HG03442 (cell line): Measurements from ENCODE around the gene CDON.

Experiments
- ATAC-seq: cut with Tn5 transposase; IDR thresholded peaks from one replicate; pipeline ENCODE4 v1.9.1; 2021; ENCODE audit warnings: mild to moderate bottlenecking, moderate library complexity; ENCODE audit not compliant: unreplicated experiment

Gene CDON

DNA sequence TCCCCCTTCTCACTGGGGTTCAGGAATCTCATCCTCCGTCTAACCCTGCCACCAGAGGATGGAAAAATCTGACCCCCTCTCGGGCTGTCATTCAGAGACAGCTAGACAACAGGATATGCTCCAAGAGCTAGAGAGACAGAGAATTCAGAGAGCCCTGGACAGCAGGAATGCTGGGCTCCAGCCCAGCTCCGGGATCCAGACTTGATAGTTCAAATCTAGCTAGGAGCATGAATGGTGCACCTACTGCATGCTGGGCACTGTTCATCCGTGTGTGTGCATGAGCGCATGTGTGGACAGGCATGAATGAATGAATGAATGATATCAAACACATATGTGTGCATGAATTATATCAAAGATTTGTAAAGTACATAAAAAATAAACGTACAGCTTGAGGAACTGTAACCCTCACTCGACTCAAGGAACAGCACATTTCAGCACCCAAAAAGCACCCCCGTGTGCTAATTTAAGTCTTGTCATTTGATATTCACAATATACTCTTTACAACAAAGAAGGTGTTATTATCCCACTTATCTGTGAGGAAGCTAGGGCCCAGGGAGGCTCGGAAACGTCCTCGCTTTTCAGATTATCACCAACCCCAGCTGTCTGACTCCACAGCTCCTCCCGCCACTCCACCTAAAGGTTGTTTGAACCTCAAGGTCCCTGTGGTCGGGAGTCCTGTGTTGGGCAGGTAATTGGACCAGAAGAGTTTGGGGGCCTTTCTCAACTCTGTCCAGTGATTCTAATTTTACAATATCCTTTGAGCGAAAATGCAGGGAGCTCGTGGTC lies 117.5 kb downstream of the CDON start:
- no peak for ATAC-seq

- no peak for ATAC-seq
These were observed 118.2 kb downstream of the CDON start for GRCh38 chr11:125944350-125945010.

DNA sequence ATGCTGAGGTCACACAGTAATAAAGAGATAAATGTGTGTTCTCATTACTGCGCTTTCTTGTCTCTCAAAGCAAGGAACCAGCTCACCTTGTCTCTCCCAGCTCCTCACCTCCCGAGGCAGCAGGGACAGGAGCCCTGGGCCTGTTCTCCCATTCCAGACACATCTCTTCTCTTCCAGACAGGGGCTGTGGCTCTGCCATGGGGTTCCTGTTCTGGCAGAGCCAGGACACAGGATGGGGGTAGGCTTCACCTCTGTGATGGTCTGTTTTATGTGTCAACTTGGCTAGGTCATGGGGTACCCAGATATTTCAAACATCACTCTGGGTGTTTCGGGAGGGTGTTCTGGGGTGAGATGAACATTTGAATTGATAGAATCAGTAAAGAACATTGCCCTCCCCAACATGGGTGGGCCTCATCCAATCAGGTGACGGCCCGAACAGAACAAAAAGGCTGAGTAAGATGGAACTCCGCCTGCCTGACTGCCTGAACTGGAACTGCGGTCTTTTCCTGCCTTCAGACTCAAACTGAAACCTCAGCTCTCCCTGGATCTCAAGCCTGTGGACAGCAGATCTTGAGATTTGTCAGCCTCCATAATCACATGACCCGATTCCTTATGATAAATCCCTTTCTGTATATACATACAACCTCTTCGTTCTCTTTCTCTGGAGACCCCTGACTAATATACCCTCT lies 118.9 kb downstream of the CDON start:
- no peak for ATAC-seq

DNA sequence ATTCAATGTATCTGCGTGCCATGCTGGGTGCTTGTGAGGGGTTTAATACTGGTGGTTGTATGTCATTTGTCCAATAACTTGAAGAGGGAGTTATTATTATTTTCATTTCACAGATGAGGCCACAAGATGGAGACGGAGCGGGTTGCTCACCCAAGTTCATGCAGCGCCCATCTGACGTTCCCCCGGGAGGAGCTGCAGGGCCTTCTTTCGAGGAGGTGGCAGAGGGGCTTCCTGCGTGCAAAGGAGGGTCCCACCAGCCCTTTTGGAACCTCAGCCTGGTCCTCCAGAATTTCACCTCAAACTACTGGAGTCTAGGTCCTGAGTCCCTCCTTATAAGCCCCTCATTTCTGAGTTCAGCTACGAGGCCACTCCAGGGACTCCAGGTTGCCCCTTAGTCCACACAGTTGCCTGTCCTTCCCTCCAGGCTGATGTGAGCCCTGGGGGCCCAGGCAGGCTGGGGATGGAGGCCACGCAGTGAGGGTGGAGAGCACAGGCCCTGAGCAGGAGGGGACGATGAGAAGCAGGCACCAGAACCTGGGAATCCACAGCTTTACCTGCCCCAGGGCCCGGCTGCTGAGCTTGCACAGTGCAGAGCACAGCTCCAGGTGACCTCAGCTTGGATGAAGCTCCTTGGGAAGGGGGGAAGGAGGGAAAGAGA lies 119.8 kb downstream of the CDON start:
- no peak for ATAC-seq

GRCh38 chr11:125941619-125942611 lies 120.8 kb downstream of the CDON start:
- ATAC-seq = no peak

GRCh38 chr11:125941267-125941618 lies 121.4 kb downstream of the CDON start:
- ATAC-seq = no peak

- ATAC-seq = no peak
These were observed 122.5 kb downstream of the CDON start for GRCh38 chr11:125940145-125940544.

DNA sequence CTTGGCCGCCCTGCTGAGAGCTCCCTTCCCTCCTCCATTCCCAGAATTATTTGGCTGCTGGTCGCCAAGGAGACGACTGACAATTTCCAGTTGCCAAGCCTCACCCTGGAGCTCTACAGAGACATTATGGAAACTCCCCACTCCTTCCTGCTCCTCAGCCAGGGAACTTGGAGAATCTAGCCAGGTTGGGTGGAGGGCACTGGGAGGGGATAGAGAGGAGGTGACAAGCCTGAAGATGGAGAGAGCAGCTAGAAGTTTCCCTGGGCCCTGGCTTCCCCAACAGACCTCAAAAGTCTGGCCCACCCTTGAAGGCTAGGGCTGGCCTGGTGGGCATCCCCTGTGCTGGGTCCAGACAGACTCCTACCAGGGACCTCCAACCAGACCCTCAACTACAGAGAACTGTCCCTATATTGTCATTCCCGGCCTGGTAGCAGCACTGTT lies 123.6 kb downstream of the CDON start:
- ATAC-seq = no peak

DNA sequence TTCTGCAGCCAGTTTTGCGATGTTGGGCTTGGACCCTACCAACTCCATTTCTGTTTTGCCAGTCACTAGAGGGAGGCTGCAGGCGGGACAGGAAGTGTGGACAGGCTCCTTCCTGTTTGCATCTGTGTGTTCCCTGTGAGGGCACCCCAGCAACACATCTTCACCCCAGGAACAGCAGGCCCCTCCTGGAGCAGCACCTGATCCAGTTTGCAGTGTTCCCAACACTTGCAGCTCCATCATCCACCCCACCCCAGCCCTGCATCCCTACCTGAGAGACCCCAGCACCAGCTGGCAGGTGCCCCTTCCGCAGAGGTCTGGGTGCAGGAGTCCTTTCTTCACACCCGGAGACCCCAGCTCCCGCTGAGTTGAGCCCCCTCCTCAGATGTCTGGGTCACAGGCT lies 124.2 kb downstream of the CDON start:
- no peak for ATAC-seq

GRCh38 chr11:125935618-125936199 lies 127.0 kb downstream of the CDON start:
- ATAC-seq = no peak

DNA sequence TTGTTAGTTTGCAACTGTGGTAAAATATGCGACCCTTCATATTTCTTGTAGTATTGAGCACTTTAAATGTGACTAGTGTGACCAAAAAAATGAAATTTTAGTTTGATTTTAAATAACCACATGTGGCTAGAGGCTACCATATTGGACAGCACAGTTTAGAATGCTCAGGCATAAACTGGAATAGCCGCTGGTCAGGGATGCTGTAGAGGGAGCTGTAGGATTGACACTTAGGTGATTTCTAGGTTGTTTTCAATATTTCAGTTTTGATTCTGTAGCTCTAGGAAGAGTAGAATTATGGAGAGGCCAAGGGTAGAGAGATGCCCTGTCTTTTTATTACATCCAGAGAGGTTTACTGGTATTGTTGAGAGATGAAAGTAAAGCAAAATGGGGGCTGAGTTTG lies 127.6 kb downstream of the CDON start:
- no peak for ATAC-seq

DNA sequence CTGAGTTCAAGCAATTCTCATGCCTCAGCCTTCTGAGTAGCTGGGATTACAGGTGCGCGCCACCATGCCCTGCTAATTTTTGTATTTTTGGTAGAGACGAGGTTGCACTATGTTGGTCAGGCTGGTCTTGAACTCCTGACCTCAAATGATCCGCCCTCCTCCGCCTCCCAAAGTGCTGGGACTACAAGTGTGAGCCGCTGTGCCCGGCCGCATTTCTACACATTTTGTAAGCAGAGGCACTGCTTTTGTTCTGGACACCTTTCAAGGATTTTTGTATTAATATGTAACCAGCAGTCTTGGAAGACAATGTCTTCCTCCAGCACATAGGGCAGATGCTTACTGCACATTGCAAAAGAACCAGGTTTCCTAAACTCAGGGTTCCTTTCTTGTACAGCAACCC lies 128.2 kb downstream of the CDON start:
- no peak for ATAC-seq

GRCh38 chr11:125933030-125933813 lies 129.4 kb downstream of the CDON start:
- ATAC-seq = no peak

DNA sequence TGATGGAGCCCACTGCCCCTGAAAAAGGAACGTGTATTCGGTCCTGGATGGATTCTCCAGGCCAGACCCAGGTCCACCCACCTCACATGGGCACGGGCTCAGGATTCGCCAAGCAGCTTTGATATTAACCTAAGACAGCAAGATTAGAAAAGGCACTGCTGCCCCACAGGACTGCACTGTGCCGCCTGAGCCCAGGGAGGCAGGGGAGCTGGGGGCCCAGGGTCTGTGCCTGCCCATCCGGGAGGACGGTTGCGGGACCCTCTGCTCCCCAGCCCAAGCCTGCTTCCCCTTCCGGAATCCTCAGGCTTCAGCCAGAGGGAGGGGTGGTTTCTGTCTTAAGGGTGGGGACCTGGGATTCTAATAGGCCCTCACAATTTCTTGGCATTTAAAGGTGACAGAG lies 130.4 kb downstream of the CDON start:
- no peak for ATAC-seq

- ATAC-seq = no peak
These were observed 131.0 kb downstream of the CDON start for GRCh38 chr11:125931668-125932067.

DNA sequence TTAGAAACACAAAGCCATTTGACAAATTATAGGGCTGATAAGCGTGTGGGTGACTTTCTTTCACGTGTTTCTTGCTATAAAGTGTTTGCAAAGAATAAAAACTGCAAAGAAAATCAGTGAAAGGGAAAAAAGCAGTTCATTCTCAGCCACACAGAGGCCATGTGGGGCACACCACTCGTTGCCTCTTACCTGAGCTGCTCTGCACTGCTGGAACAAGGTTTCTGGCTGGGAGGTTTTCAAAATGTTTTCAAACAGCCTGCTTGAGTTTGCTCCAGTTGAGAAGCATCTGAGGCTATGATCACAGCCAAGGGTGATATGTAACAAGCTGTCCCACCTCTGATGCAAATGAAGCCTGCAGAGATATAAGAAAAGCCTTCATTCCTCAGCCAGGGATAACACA lies 131.6 kb downstream of the CDON start:
- ATAC-seq = no peak

- ATAC-seq = no peak
These were observed 132.6 kb downstream of the CDON start for GRCh38 chr11:125930076-125930450.

DNA sequence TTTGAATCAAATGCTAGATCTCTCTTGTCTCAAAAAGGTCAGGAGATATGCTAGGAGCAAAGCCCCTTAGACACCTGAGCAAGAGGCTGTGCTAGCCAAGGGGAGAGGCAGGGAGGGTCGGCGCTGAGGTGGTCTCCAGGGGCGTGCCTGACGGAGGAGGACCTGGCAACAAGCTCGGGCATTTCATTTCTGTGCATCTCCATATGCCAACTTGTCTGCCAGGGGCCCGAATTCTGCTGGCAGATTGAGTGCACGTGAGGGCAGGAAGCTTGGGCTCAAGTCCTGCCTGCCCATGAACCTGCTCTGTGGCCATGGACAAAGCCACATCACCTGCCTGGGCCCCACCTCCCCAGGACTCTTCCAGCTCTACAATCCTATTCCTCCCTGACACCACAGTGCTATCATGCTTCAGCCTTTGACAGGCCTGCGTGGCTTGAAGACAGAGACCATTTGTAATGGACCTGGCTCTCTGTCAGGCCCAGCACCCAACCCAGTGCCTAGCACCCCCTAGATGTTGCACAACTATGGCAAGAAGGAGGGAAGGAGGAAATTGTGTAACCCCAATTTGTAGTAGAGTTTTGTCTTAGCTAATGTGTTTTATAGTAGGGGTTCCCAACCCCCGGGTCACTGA lies 133.1 kb downstream of the CDON start:
- ATAC-seq = no peak

- ATAC-seq = no peak
These were observed 136.0 kb downstream of the CDON start for GRCh38 chr11:125926682-125927081.
